Prostate gland (tissue), 2 donors: ENCODE measurements around the gene RASA1. TPM values are rescaled to one million over a fixed set of nuclear protein-coding genes. Genes with fewer than 3 reads are reported as not detected.

ENCODE experiments used
- DNase-seq: peaks from one replicate; pipeline ENCODE4 v3.0.0-alpha.2; 2019; ENCODE audit warnings: low spot score
- H3K27ac ChIP-seq, 2 donors: fragments of 200-600 bp; sonication (generic); 2 replicates each; pipeline ENCODE4 v1.5.1; 2017 to 2019
- H3K27me3 ChIP-seq: fragments of 200-600 bp; sonication (generic); replicated peaks from 2 replicates; pipeline ENCODE4 v1.5.1; 2019; ENCODE audit not compliant: insufficient read depth
- H3K36me3 ChIP-seq, 2 donors: fragments of 200-600 bp; sonication (generic); 1 replicate in 1 of 2; 2 replicates in 1 of 2; pipeline versions ENCODE4 v1.5.1 to v1.8.1; 2017 to 2019
- H3K4me1 ChIP-seq: fragments of 200-600 bp; sonication (generic); replicated peaks from 2 replicates; pipeline ENCODE4 v1.5.1; 2019
- H3K4me3 ChIP-seq, 2 donors: fragments of 200-600 bp; sonication (generic); 2 replicates each; pipeline ENCODE4 v1.5.1; 2017 to 2019
- H3K9me3 ChIP-seq: fragments of 200-600 bp; sonication (generic); 2 replicates; pipeline ENCODE4 v1.5.1; 2017
- POLR2A ChIP-seq: fragments of 450-650 bp; IDR thresholded peaks from one replicate; pipeline ENCODE4 v1.6.1; 2016; ENCODE audit warnings: antibody characterized with exemption, mild to moderate bottlenecking
- POLR2AphosphoS5 ChIP-seq: sonication (generic); formaldehyde crosslinking; IDR thresholded peaks from one replicate; pipeline ENCODE4 v1.6.1; 2017; ENCODE audit warnings: antibody characterized with exemption
- WGBS: methylation state at CpG from one replicate; pipeline ENCODE4 v1.1.5; 2018; 5-methylcytosine and 5-hydroxymethylcytosine counted together
- intact Hi-C: fragments of 100-400 bp; cut with DNase I; formaldehyde crosslinking; loops from one replicate; pipeline ENCODE4 v1.14.2; 2022
- total RNA-seq, 2 donors: library from RNA; depleted of rRNA; stranded (reverse); fragments of >200 nt; gene quantifications; one replicate each; pipeline ENCODE4 v1.1.0, GENCODE V29; 2016
- TF ChIP-seq, protein P1 (sequence below), 4 experiments: fragments of 200-600 bp in 2 of 4; fragments of 450-650 bp in 2 of 4; sonication (generic) in 2 of 4; IDR thresholded peaks; 1 replicate in 3 of 4; 2 replicates in 1 of 4; pipeline ENCODE4 v1.5.1; 2016 to 2019; ENCODE audit warnings: antibody characterized with exemption in 4 of 4, mild to moderate bottlenecking in 2 of 4, moderate library complexity in 2 of 4

RASA1 gene
- total RNA-seq, 2 donors from 2014 or later = 22.2 to 36.8 TPM

DNA sequence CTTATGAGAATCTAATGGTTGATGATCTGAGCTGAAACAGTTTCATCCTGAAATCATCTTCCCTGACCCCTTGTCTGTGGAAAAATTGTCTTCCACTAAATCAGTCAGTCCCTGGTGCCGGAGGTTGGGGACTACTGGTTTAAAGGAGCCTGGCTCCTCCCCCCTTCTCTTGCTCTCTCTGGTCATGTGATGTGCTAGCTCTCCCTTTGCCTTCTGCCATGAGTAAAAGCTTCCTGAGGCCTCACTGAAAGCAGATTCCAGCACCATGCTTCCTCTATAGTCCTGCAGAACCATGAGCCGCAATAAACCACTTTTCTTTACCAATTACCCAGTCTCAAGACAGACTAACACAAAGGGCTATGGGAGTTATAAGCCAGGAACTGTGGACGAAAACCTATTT, 54.7 kb downstream of the RASA1 start:
- H3K27ac ChIP-seq = no peak overlapping the region
- H3K9me3 ChIP-seq = no peaks in the 10 kb centered on the region
- no peak overlapping the region for H3K4me3 ChIP-seq
- WGBS = 97% methylated on average over 3 of the region's 3 CpGs
- no peaks in the 10 kb centered on the region for H3K36me3 ChIP-seq
- no peak for DNase-seq
- no peaks in the 10 kb centered on the region for H3K27me3 ChIP-seq
- TF ChIP-seq POLR2AphosphoS5 (no peak), POLR2A (no peak)
- TF ChIP-seq, protein P1, sequence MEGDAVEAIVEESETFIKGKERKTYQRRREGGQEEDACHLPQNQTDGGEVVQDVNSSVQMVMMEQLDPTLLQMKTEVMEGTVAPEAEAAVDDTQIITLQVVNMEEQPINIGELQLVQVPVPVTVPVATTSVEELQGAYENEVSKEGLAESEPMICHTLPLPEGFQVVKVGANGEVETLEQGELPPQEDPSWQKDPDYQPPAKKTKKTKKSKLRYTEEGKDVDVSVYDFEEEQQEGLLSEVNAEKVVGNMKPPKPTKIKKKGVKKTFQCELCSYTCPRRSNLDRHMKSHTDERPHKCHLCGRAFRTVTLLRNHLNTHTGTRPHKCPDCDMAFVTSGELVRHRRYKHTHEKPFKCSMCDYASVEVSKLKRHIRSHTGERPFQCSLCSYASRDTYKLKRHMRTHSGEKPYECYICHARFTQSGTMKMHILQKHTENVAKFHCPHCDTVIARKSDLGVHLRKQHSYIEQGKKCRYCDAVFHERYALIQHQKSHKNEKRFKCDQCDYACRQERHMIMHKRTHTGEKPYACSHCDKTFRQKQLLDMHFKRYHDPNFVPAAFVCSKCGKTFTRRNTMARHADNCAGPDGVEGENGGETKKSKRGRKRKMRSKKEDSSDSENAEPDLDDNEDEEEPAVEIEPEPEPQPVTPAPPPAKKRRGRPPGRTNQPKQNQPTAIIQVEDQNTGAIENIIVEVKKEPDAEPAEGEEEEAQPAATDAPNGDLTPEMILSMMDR (IDR thresholded peaks at IDR 0.05) = no peak
- intact Hi-C loops = no loop called here
- no peaks in the 10 kb centered on the region for H3K4me1 ChIP-seq

DNA sequence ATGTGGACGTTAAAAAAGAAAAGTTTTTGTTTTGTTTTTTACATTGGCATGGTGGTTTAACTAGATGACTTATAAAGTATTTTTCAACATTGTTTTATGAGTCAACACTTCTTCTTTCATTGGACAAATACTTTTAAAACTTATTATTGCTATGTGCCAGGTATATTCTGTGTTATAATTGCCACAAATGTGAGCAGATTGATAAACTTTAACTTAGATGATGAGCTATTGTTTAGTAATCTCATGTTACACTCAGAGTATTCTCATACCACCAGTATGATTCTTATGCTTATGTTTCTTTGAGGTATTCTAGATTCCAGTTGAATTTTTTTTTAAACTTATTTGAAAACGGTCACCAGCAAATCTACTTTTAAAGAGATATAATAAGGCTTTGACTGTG, 60.3 kb downstream of the RASA1 start:
- Histone ChIP-seq H3K27me3 (no peaks in the 10 kb centered on the region), H3K36me3 (no peaks in the 10 kb centered on the region), H3K27ac (no peak overlapping the region), H3K4me1 (no peaks in the 10 kb centered on the region), H3K4me3 (no peak overlapping the region), H3K9me3 (no peaks in the 10 kb centered on the region)
- intact Hi-C loops = no loop called here
- WGBS = 74% methylated on average over 2 of the region's 2 CpGs
- TF ChIP-seq POLR2A = no peak
- no peak for TF ChIP-seq POLR2AphosphoS5
- TF ChIP-seq, protein P1 (IDR thresholded peaks at IDR 0.05) = no peak
- DNase-seq = no peak

DNA sequence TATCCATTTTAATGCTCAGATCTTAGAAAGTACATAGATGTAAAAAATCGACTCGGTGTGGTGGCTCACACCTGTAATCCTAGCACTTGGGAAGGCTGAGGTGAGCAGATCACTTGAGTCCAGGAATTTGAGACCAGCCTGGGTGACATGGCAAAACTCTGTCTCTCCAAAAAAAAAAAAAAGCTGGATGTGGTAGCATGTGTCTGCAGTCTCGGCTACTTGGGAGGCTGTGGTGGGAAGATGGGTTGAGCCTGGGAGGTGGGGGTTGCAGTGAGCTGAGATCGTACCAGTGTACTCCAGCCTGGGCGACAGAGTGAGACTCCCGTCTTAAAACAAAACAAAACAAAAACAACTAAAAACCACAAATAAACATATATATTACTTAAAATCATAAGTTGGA, 61.4 kb downstream of the RASA1 start:
- H3K9me3 ChIP-seq = no peaks in the 10 kb centered on the region
- H3K4me3 ChIP-seq = no peak overlapping the region
- no peaks in the 10 kb centered on the region for H3K36me3 ChIP-seq
- no peak overlapping the region for H3K27ac ChIP-seq
- no peak for TF ChIP-seq POLR2A
- TF ChIP-seq POLR2AphosphoS5 = no peak
- TF ChIP-seq, protein P1 (IDR thresholded peaks at IDR 0.05) = no peak
- H3K4me1 ChIP-seq = no peaks in the 10 kb centered on the region
- DNase-seq = no peak
- 95% methylated on average over 6 of the region's 6 CpGs for WGBS
- intact Hi-C loops = no loop called here
- H3K27me3 ChIP-seq = no peaks in the 10 kb centered on the region

DNA sequence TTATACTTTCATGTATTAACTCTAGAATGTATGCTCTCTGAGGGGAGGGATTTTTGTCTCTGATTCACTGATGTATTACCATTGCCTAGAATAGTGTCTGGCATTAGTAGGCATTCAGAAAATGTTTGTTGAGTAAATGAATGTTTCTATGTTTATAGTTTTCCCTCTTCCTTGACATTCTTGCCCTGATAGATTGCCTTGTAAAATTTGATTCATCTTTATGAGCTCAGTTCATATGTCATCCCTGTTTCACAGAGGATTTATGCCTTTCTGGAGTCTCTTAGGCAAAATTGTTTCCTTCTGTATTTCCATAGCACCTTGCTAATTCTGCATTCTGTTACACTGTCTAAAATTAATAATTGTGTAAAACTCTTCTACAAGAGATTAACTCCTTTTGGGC, 72.3 kb downstream of the RASA1 start:
- intact Hi-C loops = no loop called here
- Histone ChIP-seq H3K27ac (no peak overlapping the region), H3K4me3 (no peak overlapping the region)

DNA sequence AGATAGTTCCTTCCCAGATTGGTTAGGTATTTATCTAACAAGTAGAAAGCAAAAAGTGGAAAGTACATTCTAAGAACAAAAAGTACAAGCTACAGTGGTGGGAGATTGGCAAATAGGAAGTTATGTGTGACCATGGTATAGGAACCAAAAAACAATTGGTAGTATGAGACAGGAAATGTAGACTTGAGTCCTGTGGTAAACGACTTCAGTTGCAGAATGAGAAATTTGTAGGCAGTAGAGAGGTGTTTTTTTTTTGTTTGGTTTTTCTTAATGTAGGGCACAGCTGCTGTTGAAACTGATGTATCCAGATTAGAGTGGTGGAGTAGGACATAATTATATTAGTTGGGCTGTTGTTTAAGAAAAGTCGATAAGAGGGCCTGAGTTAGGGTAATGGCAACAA, 73.0 kb downstream of the RASA1 start:
- Histone ChIP-seq H3K9me3 (no peaks in the 10 kb centered on the region), H3K4me3 (no peak overlapping the region), H3K4me1 (no peaks in the 10 kb centered on the region), H3K36me3 (no peaks in the 10 kb centered on the region), H3K27ac (no peak overlapping the region), H3K27me3 (no peaks in the 10 kb centered on the region)
- WGBS = 76% methylated on average over 2 of the region's 2 CpGs
- intact Hi-C loops = no loop called here
- DNase-seq = no peak
- no peak for TF ChIP-seq POLR2A
- peak; percentile 10 for TF ChIP-seq POLR2AphosphoS5

More for the DNA sequence above, 72.3 kb downstream of the RASA1 start:
- H3K4me1 ChIP-seq = no peaks in the 10 kb centered on the region
- no peaks in the 10 kb centered on the region for H3K27me3 ChIP-seq
- no peaks in the 10 kb centered on the region for H3K9me3 ChIP-seq
- DNase-seq = no peak
- no peaks in the 10 kb centered on the region for H3K36me3 ChIP-seq
- TF ChIP-seq POLR2A (no peak), POLR2AphosphoS5 (no peak)
- TF ChIP-seq, protein P1 (IDR thresholded peaks at IDR 0.05) = no peak

DNA sequence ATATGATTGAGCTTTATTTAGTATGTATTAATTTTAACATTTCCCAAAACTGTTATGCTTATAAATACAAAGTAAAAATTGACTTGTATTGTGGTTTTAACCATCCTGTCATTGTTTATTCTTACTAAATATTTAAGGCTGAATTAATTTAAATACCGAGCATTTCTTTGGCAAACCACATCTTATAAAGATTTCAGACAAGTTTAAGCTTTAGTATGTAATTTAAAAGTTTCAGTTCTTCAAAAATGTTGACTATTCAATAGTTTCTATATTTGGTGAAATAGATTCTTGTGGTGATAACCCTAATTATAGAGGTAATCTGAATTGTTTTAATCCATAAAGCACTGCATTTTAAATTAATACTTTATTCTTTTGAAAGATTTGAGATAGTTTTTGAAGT, 79.6 kb downstream of the RASA1 start:
- Histone ChIP-seq H3K27ac (no peak overlapping the region), H3K9me3 (no peaks in the 10 kb centered on the region), H3K4me1 (no peaks in the 10 kb centered on the region), H3K4me3 (no peak overlapping the region), H3K36me3 (no peaks in the 10 kb centered on the region), H3K27me3 (no peaks in the 10 kb centered on the region)
- no peak for DNase-seq
- 90% methylated on average over 1 of the region's 1 CpG for WGBS
- intact Hi-C loops = no loop called here
- TF ChIP-seq, protein P1 (IDR thresholded peaks at IDR 0.05) = no peak
- no peak for TF ChIP-seq POLR2A
- TF ChIP-seq POLR2AphosphoS5 = no peak
